A549 treated with Mapracorat at 1 μM for 4 hours (cell line): ENCODE results near the gene MRPS22. TPM values are rescaled to one million over a fixed set of nuclear protein-coding genes. Genes with fewer than 3 reads are reported as not detected.

Experiments
- total RNA-seq: library from RNA; stranded (reverse); fragments of 200-300 nt; extraction: Qiagen RNA extraction; gene quantifications from 5 replicates; pipeline ENCODE4 v1.2.3, GENCODE V29; 2022

The MRPS22 gene
- total RNA-seq: 42.3 to 49.1 TPM (median 43.4 TPM) in 5 replicates

DNA sequence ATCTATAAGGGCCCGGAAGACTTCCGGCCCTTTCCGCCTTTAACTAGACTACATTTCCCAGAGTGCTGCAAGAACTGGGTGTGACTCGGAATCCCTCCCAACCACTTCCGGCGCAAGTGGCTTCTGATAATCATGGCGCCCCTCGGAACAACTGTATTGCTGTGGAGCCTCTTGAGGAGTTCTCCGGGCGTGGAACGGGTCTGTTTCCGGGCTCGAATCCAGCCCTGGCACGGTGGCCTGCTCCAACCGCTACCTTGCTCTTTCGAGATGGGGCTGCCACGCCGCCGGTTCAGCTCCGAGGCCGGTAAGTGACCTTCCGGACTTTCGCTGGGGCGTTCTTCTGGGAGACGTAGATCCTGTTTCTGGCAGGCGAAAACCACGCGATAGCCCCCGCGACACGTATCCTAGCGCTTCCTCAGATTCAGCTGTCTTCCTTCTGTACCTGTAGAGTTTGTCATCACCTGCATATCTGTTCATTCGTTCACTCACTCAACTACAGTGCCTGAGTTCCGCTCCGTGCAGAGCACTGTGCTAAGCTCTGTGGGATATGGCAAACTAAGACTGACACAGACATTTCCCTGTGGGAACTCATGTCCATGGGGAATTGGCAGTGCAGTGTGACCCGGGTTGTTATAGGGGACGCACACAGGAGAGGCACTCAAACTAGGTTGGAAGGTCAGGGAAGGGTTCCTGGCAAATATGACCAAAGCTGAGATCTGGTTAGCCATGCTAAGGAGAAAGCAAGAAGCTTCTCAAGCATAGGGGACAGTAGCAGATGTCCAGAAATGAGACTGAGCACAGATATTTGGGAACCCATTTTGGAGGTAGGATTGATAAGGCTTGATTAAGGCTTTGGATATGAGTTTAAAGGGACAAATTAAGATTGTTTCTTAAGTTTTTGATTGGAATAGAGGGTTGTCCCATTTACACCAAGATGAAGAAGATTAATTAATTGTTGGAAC, at the start of gene MRPS22:
Gene MRPS22, plus strand, starts transcription at position 126 of the 962 bp plus-strand sequence. Its CDS starts 7 bp downstream, at position 133.

GRCh38 chr3:139389552-139390368, 45.9 kb downstream of the MRPS22 start, which contains the start of gene COPB2:
Gene COPB2 (minus strand): TSS chr3:139389647. CDS start chr3:139389550, 97 bp downstream.

Other genes starting within 250 kb of the MRPS22 start
- 58.6 to 70.9 TPM (median 68.1 TPM) in 5 replicates for gene COPB2, start 45.6 kb downstream of the MRPS22 start, total RNA-seq
- gene RBP2, start 132.5 kb downstream of the MRPS22 start, total RNA-seq: not detected in 5 replicates
- 2.3 to 5.6 TPM (median 4.1 TPM) in 5 replicates for gene RBP1, start 195.7 kb downstream of the MRPS22 start, total RNA-seq